ENCODE measurements around the gene NCAN.
"Not testable (repeated sequence)": the region's sequence is repeated elsewhere in the genome, so short reads cannot be mapped to it uniquely, and the experiment has no call there.

NCAN gene

DNA sequence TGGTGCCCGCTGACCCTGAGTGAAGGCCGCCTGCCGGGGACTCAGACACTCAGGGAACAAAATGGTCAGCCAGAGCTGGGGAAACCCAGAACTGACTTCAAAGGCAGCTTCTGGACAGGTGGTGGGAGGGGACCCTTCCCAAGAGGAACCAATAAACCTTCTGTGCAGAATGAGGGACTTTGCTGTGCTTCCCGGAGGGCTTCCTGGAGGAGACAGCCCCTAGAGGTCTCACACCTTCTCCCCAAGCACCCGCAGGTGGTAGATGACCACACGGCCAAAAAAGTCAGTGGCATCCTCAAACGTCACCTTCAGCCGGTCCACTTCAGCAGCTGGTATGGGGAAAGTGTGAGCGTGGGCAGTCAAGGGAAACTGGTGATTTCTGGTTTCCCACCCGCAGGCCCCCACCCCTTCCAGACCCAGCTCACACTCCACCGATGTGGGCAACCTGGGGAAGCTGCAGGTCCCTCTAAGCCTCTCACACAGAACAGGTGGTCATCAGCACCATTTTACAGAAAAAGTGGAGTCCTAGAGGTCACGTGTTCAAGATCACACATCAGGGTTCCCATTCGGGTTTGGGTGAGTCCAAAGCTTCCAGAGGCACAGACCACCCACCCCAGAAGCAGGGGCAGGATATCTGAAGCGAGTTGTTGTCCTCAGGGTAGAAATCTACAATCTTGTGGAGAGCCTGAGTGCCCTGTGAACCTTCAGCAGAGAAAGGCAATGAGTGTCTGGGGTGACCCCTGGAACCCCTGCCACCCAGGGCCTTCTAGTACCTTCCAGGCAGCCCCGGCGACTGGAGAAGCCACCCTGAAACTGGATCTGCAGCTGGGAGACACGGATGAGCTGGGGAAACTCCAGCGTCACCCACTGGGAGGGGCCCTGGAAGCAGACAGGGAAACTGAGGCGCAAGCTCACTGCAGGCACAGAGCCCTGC lies 9.8 kb upstream of the NCAN start:
- no peak for DNase-seq

DNA sequence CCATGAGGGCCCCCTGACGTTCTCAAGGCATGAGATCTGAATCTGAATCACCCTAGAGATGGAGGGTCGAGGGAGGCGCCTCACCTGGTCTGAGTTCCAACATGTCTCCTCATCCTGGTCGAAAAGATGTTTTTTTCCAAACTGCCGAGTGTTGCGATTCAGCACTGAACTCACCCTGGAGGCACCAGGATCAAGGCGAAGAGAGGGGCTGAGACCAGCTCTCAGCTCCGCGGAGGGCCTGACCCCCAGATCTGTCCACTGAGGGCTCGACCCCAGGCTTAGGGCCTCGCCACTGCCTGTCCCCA lies 9.1 kb upstream of the NCAN start:
- no peak for DNase-seq

DNA sequence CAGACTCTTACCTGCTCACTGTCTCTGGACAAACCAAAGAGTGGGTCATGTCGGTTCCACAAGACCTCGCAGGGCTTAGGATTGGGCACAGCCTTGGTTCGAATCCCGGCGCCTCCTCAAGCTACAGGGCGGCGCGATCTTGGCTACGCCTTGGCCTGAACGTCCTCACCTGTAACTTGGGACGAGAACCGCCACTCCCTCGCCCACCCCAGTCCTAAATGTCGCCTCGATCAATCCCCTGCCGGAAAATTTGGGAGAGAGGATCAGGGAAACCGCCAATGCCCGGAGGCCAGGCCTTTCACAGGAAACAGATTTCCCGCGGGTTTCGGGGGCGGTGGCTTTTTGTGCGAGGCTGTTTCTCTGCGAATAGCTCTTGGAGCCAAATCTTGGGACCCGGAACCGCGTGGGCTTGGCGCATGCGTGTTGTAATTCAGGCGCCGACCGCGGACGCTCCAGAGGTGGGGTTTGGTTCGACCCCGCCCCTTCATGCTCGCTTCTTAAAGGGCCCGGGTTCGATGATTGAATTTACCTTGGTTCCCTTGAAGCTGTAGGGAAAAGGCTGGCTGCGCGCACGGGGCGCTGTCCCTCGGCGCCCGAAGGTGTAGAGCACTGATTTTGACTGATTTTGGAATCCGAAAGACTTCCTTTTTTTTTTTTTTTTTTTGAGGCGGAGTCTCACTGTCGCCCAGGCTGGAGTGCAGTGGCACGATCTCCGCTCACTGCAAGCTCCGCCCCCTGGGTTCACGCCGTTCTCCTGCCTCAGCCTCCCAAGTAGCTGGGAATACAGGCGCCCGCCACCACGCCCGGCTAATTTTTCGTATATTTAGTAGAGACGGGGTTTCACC lies 8.5 kb upstream of the NCAN start, which contains the start of gene NR2C2AP:
TSS of gene NR2C2AP (minus strand) at position 403 of the 845 bp plus-strand sequence. CDS start at position 49, 354 bp downstream.
- DNase-seq, result peak; percentile 87

DNA sequence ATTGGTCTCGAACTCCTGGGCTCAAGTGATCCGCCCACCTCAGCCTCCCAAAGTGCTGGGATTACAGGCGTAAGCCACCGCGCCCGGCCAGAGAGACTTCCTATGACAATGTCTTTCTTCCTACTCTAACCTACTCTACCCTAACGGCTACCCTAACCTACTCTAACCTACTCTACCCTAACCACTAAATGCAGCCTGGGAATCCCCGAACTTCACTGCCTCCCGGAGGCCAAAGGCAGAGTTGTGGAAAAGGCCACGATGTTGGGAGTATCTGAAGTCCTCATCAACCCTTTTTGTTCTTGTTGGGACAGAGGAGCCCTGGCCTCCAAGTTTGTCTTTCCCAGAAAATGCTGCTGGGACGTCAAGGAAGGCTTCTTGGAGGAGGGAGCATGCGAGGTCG lies 7.6 kb upstream of the NCAN start:
- no peak for DNase-seq

DNA sequence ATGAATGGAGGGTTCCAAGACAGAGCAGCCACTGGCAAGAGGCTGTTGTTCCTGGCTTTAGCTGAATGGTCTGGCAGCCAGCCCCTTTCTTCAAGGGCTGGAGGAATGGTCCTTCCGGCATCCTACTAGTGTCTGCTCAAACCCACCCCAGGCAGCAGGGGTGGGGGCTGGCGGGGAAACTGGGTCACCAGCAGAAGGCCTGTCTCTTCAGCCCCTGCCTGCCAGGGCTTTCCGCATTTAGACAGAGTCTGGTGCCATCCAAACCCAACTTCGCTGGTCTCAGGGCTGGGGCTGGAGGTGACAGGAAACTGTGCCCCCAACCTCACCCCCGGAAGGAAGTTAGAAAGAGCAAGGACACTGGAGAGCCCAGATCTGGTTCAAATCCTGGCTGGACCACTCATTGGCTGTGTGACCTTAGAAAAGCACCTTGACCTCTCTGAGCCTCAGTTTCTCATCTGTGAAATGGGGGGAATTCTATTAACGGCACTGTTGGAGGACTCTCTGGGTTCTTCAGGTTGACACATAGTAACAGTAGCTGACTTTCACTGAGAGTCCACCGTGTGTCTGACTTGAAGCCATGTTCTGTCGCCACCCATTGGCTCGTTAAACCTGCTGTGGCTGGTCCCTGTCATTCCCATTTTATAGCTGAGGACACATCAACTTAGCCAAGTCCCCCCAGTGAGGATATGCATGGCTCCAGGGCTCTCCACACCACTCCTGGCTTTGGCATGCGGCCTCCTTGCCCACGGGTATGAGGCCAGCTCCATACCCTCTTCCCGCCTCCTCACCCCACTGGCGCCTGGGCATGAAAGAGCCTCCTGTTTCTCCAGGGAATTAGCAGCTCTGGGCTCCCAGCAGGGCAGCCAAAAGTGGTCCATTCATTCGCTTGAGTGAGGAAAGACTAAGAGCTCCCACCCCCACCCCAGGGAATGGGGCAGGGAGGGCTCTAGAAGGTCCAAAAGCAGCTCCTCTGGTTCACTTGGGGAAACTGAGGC lies 6.0 kb upstream of the NCAN start:
- DNase-seq, result no peak

DNA sequence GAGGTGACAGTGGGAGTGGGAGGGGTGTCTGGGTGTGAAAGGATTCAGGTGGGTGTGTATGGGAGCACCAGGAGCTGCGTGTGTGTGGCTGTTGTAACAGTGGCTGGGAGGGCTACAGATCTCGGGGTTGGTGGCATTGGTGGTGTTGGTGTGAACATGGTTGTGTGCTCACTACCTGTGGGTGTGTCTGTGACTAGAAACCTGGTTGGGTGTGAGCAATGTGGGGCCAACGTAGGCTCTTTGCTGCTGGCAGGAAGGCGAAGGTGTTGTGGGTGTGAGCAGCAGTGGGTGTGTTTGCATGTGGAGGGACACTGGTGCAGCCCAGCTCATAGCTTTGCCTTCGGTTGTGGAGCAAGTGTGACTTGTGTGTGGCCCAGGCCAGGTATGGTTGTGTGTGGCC lies 4.8 kb upstream of the NCAN start:
- DNase-seq, result no peak

DNA sequence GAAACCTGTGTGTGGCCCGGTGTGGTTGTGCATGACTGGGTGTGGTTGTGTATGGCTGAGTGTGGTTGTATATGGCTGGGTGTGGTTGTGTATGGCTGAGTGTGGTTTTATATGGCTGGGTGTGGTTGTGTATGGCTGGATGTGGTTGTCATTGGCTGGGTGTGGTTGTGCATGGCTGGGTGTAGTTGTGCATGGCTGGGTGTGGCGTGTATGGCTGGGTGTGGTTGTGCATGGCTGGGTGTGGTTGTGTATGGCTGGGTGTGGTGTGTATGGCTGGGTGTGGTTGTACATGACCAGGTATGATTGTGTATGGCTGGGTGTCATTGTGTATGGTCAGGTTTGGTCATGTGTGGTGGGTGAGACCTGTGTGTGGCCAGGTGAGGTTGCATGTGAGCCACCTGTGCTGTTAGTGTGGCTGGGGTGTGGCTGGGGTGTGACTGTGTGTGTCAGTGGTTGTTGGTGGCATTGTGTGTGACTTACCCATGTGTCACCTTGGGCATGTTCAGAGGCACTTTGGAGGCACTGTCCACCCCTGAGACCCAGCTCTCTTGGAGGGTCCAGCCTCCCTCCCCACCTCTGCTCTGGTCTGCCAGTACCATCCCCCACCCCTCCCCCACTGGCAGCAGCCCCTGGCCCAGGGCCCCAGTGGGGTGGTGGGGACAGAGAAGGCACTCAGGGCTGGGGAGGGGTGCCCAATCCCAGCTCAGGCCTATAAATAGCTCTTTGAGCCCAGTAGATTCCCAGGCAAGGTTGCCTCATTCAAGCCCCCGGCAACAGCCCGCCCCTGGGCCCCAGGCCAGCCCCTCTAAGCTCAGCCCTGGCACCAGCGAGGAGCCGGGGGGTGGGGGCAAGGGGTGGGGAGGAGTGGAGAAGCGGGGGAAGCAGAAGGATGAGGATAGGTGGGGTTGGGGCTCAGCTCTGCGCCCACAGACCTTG lies 3.9 kb upstream of the NCAN start:
- DNase-seq, result no peak

DNA sequence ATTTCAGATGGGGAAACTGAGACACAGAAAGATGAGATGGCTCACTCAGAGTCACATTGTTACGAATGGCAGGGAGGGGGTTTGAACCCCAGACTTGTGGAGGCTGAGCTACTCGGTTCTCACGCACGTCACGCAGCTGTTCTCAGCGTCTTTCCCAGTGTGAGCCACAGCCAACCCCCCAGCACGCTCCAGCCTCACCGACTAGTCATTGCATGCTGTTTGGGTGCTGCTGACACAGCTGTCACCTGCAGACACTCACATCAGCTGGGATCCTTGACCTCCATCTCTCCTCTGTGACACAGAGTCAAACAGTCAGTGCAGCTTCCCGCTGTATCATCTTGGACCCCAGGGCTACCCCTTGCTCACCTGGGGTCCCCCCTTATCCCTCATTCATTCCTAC lies 2.4 kb upstream of the NCAN start:
- no peak for DNase-seq

DNA sequence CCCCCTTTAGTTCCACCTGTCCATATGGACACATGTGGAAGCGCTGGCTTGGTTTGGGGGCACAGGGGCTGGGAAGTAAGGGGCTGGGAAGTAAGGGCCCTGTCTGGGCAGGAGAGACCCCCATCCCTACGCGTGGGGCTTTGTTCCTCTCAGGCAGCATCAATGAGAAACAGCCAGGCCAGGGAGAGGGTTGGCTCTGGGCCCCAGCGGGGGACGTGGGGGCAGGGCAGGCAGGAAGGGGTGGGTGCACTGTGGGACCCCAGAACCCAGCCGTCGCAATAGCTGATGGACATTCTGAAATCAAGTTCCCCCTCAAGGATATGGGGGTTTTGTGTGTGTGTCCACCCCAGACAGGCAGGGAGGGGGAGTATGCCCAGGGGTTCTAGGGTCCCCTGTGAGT lies 1.2 kb downstream of the NCAN start:
- DNase-seq, result no peak

DNA sequence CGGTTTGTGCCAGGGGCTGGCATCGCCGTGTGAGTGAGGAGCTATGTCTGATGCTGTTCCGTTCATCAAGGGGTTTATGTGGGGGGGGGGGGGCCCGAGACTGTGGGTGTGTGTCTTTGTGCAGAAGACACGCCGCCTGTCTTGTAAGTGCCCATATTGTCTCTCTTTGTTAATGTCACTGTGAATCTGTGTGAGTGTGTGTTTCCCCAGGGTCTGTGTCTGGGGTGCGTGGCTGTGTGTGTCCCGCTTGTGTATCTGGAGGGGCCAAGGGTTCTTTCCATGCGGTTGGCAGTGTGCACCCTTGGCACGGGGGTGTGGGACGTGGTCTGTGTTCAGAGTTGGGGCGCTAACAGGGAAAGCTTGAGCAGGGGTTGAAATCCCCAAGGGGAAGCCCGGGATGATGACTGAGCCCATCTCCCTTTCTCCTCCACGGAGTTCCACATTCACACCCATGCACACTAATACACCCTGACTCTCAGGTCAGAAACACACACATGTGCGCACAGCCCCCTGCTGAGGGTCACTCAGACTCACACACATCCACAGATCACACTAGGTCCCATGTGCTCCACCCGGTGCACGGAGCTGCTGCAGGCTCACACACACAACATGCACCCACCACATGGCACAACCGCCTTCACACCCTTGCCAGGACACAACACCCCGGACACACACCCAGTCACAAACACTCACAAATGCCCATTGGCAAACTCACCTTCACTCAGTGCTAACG lies 1.8 kb downstream of the NCAN start:
- DNase-seq, result no peak

DNA sequence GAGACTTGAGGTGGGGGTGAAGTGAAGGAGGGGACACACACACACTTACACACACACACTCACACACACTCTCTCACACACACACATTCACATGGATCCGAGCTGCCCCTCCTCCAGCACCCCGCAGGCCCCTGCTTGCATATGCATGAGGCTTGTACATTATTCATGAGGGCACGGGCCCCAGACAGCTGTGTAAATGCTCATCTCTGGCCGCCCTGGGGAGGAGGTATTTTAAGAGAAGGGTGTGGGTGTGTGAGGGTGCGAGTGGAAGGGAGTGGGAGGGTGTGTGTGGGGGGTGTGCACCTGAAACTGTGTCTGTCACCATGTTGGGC lies 2.4 kb downstream of the NCAN start:
- no peak for DNase-seq

DNA sequence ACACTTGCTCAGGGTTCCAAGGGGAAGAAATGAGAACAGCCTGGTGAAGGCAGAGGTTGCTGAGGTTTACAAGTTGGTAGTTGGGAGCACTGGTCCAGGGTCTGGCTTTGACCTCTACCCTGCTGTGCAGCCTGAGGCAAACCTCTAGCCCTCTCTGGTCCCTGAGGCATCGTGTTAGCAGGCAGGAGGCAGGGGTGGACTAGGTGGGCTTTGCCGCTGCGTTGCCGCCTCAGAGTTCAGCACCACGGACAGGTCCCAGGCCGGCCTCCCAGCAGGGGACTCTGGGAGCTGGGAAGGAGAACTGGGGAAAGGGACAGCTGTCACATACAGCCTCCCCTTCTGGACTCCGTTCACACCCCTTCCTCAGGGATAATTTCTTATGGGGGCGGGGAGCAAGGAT lies 3.1 kb downstream of the NCAN start:
- DNase-seq, result no peak

DNA sequence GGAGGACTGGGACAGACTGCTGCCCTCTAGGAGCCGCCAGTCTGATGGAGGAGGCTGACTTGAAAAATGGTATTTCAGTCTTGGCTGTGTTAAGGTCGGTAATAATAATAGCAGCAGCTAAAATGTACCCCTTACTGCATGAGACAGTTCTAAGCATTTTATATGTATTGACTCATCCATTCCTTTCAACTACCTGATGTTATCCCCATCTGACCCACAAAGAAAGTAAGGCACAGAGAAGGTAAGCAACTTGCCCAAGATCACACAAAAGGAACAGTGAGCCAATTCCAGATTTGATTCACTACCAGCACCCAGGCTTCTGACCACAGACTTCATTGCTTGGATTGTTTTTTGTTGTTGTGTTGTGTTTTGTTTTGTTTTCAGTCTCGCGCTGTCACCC lies 4.0 kb downstream of the NCAN start:
- DNase-seq, result no peak

DNA sequence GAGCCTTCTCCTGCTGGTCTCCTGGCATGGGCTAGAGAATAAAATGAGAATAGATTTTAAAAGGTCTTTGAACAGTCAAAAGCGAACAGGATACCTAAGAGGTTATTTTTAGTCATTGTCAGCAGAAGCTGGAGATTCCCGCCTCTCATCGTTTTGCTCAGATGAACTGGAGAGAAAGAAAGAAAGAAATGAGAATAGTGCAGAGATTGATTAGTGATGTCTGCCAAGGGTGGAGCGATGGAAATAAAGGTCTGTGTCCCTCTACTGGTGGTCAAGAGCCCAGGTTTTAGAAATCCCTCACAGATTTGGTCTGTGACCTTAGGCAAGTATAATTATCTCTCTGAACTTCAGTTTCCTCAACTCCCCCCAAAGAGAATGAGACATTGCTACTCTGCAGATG lies 5.3 kb downstream of the NCAN start:
- peak; percentile 20 for DNase-seq

DNA sequence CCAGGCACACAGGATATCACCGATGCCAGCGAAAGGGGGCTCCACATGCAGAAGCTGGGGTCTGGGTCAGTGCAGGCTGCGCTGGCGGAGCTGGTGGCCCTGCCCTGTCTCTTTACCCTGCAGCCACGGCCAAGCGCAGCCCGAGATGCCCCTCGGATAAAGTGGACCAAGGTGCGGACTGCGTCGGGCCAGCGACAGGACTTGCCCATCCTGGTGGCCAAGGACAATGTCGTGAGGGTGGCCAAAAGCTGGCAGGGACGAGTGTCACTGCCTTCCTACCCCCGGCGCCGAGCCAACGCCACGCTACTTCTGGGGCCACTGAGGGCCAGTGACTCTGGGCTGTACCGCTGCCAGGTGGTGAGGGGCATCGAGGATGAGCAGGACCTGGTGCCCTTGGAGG lies 7.2 kb downstream of the NCAN start:
- DNase-seq, result no peak

DNA sequence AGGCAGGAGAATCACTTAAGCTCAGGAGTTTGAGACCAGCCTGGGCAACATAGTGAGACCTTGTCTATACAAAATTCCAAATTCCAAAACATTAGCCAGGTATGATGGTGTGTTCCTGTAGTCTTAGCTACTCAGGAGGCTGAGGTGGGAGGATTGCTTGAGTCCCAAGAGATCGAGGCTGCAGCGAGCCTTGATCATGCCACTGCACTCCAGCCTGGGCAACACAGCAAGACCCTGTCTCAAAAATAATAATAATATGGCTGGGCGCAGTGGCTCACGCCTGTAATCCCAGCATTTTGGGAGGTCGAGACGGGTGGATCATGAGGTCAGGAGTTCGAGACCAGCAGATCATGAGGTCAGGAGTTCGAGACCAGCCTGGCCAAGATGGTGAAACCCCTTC lies 9.2 kb downstream of the NCAN start:
- not testable (repeated sequence) for DNase-seq

DNA sequence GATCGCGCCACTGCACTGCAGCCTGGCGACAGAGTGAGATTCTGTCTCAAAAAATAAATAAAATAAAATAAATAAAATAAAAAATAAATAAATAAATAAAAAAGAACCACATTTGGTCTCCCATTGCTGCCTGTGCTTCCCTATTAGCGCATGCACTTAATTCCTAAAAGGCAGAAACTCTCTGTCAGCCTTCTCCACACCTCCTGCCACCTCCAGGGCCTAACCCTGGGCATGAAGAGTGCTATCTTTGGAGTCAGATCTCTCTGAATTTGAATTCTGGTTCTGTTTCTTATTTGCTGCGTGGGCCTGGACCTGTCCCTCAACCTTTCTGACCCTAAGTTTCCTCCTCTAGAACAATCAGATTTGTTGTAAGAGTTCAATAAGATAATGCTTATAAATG lies 11.3 kb downstream of the NCAN start:
- no peak for DNase-seq

DNA sequence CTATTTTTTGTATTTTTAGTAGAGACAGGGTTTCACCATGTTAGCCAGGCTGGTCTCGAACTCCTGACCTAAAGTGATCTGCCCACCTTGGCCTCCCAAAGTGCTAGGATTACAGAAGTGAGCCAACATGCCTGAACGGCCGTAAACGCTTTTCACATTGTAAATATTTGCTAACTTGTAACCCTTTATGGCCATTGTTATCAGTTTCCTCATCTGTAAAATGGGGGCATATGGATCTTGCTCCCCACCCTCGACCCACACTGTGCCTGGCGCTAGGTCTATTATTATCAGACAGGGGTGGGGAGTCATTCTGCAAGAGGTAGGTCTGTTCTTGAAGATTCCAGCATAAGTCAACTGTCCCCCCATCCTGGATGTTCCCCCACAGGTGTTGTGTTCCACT lies 11.9 kb downstream of the NCAN start:
- no peak for DNase-seq

DNA sequence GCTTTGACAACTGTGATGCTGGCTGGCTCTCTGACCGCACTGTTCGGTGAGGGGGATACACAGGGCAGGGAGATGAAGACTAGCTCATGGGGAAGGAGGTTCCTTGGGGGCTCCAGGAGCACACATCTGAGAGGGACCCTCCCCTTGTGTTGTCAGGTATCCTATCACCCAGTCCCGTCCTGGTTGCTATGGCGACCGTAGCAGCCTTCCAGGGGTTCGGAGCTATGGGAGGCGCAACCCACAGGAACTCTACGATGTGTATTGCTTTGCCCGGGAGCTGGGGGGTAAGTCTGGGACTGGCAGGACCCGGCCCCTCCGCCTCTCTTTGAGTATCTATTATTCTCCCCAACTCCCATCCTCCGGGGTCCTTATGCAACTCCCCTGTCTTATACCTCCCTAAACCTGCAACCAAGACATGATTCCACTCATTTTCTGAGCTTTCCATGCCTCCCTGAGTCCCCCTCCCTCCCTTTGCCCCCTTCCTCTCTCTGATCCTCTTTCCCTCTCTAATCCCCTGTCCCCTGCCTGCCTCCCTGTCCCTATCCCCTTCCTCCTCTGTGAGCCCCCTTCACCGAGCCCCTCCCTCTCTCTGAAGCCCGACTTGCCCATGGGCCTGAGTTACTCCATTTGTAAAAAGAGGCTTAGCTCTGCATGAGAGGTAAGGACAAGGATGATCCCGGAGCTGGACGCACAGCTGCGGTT lies 12.5 kb downstream of the NCAN start:
- no peak for DNase-seq

DNA sequence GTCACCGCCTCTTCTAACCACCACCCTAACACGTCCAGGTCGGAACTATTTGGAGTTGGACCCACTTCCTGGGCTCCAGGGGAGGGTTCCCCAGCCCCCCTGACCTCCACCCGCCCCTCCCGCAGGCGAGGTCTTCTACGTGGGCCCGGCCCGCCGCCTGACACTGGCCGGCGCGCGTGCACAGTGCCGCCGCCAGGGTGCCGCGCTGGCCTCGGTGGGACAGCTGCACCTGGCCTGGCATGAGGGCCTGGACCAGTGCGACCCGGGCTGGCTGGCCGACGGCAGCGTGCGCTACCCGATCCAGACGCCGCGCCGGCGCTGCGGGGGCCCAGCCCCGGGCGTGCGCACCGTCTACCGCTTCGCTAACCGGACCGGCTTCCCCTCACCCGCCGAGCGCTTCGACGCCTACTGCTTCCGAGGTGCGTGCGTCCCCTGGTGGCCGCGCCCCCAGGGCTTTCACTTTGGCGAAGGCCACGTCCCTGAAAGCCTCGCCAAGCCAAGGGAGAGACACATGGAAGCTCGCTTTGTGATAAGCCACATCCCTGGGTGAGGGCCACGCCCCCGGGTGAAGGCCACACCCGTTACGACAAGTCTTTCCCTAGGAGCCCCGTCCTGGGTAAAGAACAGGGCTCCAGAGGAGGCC lies 13.2 kb downstream of the NCAN start:
- DNase-seq, result peak; percentile 62

Measured in NCI-H748 treated with DMSO at 0.1 percent for 48 hours (cell line).